ENCODE results near the gene TNFAIP8L3. TPM values are rescaled to one million over a fixed set of nuclear protein-coding genes. Genes with fewer than 3 reads are reported as not detected.

TNFAIP8L3 gene
- total RNA-seq, 1 experiment from 2014 or later: 1.8 TPM

- peak; percentile 77 for DNase-seq (ENCODE audit: low read depth)
These were observed 22.6 kb upstream of the TNFAIP8L3 start for GRCh38 chr15:51117270-51117669.

GRCh38 chr15:51114437-51115119, 19.9 kb upstream of the TNFAIP8L3 start:
- no peak for DNase-seq (ENCODE audit: low read depth)

DNA sequence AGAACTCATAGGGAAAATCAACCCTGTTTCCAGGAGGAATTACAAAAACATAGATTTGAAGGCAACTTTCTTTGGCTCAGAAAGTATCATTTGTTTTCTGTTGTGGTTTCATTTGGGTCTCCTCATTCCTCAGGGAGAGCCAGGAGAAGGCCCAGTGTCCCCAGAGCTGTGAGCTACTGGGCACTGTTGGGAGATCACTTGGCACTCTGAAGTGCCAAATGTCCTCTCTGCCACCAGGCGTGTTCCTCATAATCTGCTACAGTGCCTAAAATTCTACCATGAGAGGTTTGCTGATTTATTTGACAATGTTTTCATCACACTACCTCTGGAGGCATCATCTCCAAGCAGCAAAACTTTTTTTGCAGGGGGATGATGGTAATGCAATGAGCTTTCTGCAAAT, 17.4 kb upstream of the TNFAIP8L3 start:
- no peak for DNase-seq (ENCODE audit: low read depth)

DNA sequence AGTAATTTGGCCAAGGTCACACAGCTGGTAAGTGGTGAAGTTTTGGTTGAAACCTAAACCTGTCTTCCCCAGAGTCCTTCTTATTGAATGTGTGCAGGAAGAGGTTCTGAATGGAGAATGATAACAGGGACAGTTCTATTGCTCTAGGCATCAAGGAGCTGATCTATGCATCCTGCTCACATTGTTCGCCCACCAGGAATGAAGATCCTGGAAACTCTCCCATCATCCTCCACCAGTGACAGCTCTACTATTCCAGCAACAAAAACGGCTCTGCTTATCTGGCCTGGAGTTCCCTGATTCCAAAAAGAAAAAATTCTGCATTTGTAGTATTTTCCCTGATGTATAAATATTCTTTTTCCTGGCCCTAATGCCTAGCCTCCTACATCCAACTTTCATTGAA, 16.4 kb upstream of the TNFAIP8L3 start:
- DNase-seq (ENCODE audit: low read depth): no peak

DNA sequence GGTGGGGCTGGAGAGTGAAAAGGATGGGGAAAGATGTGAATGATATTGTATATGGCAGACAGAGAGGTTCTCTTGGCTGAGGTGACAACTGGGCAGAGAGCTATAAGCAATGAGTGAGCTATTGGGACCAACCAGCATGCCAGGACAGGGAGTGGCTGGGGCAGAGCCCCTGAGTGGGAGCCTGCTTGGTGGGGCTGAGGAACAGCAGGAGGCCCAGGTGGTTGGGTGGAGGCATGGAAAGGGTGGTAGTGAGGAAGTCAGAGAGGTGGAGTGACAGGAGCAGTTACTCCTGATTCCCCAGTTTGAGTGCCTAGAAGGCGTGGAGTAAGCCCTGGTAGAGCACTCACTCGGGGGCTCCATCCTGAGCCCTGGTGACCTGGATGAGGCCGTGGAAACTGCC, 15.5 kb upstream of the TNFAIP8L3 start:
- DNase-seq (ENCODE audit: low read depth): no peak

- peak; percentile 78 for DNase-seq (ENCODE audit: low read depth)
These were observed 14.3 kb upstream of the TNFAIP8L3 start for GRCh38 chr15:51108933-51109550.

DNA sequence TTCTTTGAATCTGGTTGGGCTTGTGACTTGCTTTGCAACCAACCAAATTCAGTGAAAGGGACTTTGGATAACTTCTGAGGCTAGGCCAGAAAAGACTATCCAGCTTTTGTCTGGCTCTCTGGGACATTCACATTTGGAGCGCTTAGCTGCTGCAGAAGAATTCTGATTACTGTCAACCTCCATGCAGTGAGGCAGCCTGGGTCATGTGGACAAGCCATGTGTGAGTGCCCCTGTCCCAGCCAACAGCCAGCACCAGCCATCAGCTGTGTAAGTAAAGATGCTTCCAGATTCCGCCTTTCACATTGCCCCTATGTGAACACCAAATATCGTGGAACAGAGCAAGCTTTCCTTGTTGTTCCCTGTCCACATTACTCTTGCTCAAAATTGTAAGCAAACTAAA, 12.9 kb upstream of the TNFAIP8L3 start:
- no peak for DNase-seq (ENCODE audit: low read depth)

- DNase-seq (ENCODE audit: low read depth): no peak
These were observed 11.8 kb upstream of the TNFAIP8L3 start for GRCh38 chr15:51106481-51106880.

- no peak for DNase-seq (ENCODE audit: low read depth)
These were observed 10.8 kb upstream of the TNFAIP8L3 start for GRCh38 chr15:51105430-51106016.

- DNase-seq (ENCODE audit: low read depth): no peak
These were observed 9.8 kb upstream of the TNFAIP8L3 start for GRCh38 chr15:51104512-51104911.

- peak; percentile 39 for DNase-seq (ENCODE audit: low read depth)
These were observed 8.6 kb upstream of the TNFAIP8L3 start for GRCh38 chr15:51103330-51103729.

DNA sequence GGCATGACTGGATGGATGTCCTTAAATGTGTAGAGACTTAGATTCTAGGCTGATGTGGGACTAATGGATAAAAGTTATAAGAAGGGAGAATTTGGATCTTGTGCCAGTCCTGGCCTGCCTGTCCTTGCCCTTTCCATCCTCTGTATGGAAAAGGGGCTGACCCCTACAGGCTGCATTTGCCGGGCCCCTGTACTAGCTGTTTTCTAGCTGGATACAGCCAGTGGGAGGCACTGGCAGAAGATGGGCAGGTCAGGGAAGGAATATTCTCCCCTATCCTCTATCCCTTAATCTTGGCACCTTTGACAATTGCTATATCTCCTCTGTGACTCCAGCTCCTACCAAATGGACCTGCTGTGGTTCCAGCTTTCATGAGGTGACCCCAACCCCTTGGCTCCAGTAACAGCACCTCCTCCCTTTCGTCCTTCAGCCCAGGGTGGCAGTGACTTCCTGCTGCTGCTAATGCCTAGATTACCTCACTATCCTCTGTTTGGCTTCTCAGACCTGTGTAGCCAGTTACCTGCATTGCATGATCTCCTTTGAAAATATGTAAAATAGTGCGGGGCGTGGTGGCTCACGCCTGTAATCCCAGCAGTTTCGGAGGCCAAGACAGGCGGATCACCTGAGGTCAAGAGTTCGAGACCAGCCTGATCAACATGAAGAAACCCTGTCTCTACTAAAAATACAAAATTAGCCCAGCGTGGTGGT, 6.2 kb upstream of the TNFAIP8L3 start:
- no peak for DNase-seq (ENCODE audit: low read depth)

DNA sequence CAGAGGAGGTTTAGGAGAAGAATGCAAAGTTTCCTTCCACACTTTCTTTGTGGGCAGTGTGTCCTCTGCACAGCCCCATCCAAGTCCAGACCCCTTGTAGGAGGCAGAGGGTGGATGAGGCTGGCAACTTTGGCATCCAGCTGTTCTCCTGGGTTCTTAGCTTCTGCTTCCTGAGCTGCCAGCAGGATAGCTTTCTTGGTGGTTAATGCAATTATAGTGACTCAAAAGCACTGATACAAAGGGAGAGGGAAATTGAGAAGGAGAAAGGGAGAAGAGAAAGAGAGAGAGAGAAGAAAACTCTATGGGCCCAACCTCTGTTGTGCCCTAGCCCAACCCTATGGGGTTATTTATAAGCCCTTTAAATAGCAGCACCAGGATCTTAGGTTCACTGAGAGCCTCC, 4.5 kb upstream of the TNFAIP8L3 start:
- DNase-seq (ENCODE audit: low read depth): no peak

GRCh38 chr15:51098331-51098619, 3.6 kb upstream of the TNFAIP8L3 start:
- no peak for DNase-seq (ENCODE audit: low read depth)

DNA sequence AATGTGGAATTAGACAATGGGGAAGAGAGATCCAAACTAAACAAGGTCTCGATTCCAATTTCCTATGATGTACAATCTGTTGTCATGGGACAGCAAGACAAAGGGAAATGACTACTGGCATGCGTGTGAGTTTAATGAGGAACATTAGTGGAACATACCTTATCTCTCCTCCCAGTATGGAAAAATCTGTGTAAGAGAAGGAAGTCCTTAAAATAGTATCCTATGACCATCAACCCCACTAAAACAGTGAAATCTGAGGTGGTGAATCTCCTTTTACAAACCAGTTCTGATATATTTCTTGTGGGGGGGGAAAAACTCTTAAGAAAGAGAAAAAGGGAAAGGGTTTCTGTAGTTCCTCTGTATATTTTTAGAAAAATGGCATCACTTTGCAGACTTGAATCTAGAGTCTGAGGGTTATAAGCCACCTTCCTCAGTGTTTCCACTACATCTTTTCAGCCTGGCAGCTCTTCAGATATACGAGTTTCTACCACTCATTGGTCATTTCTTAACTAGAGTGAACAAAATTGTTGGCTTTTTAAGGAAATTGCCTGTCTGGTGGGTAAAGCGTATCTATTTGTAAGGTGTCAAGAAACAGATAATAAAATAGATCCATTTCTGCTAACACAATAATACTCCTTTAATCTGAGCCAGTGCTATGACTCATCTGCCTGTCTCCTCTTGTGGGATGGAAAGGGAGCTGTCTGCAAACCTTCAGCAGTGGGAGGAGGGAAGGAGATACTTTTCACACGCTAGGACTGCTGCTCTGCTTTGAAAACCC, 3.0 kb upstream of the TNFAIP8L3 start:
- peak; percentile 71 for DNase-seq (ENCODE audit: low read depth)

DNA sequence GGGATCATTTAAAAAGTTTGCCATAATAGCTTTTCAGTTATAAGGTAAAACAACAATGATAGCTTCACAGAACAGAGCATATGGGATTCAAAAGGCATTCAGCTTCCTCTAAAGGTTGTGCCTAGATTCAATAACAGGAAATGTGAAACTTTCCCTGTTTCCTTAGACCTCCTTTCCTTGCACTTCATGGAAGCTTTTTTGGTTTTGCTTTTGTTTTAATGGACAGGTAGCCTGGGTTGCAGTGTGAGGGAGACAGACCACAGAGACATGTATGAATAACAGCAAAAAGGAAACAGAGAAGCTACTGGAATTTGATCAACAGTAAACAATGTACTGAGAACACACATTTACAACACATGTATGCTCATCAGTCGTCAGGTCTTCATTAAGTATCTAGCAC, 2.3 kb upstream of the TNFAIP8L3 start:
- no peak for DNase-seq (ENCODE audit: low read depth)

DNA sequence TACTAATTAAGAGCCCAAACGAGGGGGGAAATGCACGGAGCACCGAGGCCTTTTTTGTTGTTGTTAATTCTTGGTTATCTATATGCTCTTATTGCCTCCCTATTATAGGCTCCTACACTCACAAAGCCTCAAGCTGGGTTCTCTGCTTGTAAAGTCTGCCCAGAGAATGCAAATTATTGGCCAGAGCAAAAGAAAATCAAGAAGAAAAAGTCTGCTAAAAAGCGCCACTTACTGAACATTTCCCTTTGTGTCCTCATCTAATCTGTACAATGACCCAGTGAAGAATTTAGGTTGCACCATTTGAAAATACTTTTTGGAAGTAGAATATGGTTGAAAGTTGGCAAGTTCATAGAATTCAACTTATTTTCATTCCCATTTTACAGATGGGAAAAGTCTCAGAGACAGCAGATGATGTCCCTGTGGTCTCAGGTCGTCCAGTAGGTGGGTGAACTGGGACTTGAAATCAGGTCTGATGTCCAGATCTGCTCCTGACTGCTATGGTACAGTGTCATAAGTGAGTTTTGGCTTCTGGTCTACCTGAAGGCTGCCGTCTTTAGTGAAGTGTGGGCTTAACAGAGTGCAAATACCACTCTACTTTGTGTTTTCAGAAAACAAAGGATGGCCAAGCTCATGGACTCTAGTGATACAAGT, 1.1 kb upstream of the TNFAIP8L3 start:
- DNase-seq (ENCODE audit: low read depth): no peak

- no peak for DNase-seq (ENCODE audit: low read depth)
These were observed 684 bp downstream of the TNFAIP8L3 start for GRCh38 chr15:51093839-51094605.

DNA sequence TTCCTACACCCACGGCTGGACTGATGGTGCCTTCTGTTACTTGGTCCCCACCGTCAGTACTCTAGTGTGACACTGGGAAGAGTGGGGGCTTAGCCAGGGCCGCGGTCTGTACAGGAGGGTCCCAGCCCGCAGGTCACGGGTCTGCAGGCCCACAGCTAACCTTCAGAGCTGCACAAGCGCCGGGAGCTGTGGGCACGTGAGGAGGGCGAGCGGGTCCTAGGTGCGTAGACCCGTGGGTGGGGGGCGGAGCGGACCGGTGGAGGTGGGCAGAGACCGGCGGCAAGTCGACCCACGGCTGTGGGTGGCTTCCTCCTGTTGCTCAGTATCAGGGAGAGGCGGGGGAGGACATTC, 1.2 kb downstream of the TNFAIP8L3 start:
- DNase-seq (ENCODE audit: low read depth): no peak

DNA sequence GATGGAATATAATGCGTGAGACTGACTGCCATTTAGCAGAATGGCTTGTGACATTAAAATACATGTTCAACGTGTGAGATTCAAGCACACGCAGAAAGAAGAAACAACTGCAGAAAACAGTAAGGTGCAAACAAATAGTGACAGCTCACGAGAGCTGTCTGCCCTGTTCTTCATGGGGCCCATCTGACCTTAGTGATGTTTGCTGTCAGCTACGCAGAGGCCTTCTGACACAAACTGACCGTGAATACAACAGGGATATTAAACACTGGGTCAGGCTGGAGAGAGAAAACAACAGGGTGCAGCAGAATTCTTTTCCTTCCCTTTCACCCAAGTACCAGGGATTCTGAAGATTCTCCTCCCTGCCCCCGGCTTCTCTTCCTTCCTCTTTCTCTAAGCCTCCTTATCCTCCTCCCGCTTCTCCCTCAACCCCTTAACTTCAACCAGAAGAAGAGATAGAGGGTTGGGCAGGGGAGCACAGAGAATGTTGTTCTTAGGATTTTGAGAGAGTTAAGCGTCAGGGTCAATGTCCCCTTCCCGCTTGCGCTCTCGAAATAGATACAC, 2.1 kb downstream of the TNFAIP8L3 start:
- DNase-seq (ENCODE audit: low read depth): no peak
